Stimulated activated CD4-positive, alpha-beta T cell treated with anti-CD3 and anti-CD28 coated beads, Interleukin-2, amount 100 ng/mL, for 4 hours (primary cell): ENCODE data around the gene CTSZ.
"Not testable (repeated sequence)": the region's sequence is repeated elsewhere in the genome, so short reads cannot be mapped to it uniquely, and the experiment has no call there.

Source experiments
- DNase-seq: peaks from one replicate; pipeline ENCODE4 v3.0.0-alpha.2; 2020; ENCODE audit warnings: low read depth

The CTSZ gene

GRCh38 chr20:59013031-59013951 lies 6.2 kb upstream of the CTSZ start:
- no peak for DNase-seq

- DNase-seq, result not testable (repeated sequence)
These were observed 4.8 kb upstream of the CTSZ start for GRCh38 chr20:59011874-59012157.

GRCh38 chr20:59010995-59011873 lies 4.2 kb upstream of the CTSZ start:
- no peak for DNase-seq

- DNase-seq, result no peak
These were observed 3.4 kb upstream of the CTSZ start for GRCh38 chr20:59010321-59010994.

GRCh38 chr20:59008715-59009336 lies 1.8 kb upstream of the CTSZ start:
- no peak for DNase-seq

GRCh38 chr20:59007665-59008511 lies 834 bp upstream of the CTSZ start:
- DNase-seq, result no peak

- no peak for DNase-seq
These were observed 739 bp downstream of the CTSZ start for GRCh38 chr20:59006167-59006863.

GRCh38 chr20:59005523-59006166 lies 1.4 kb downstream of the CTSZ start:
- DNase-seq, result no peak

GRCh38 chr20:59004763-59005522 lies 2.1 kb downstream of the CTSZ start:
- no peak for DNase-seq

GRCh38 chr20:59004493-59004762 lies 2.6 kb downstream of the CTSZ start:
- peak; percentile 30 for DNase-seq

- DNase-seq, result no peak
These were observed 3.1 kb downstream of the CTSZ start for GRCh38 chr20:59003836-59004492.

GRCh38 chr20:59002874-59003399 lies 4.1 kb downstream of the CTSZ start:
- DNase-seq, result no peak

GRCh38 chr20:59002388-59002787 lies 4.7 kb downstream of the CTSZ start:
- no peak for DNase-seq

GRCh38 chr20:59001449-59002171 lies 5.4 kb downstream of the CTSZ start:
- DNase-seq, result no peak

GRCh38 chr20:59001068-59001448 lies 6.0 kb downstream of the CTSZ start:
- no peak for DNase-seq

GRCh38 chr20:59000326-59000725 lies 6.7 kb downstream of the CTSZ start:
- no peak for DNase-seq

- DNase-seq, result no peak
These were observed 8.4 kb downstream of the CTSZ start for GRCh38 chr20:58998656-58999055.

- DNase-seq, result no peak
These were observed 9.8 kb downstream of the CTSZ start for GRCh38 chr20:58997141-58997770.
